ENCODE measurements around the gene CAPN2.

DNA sequence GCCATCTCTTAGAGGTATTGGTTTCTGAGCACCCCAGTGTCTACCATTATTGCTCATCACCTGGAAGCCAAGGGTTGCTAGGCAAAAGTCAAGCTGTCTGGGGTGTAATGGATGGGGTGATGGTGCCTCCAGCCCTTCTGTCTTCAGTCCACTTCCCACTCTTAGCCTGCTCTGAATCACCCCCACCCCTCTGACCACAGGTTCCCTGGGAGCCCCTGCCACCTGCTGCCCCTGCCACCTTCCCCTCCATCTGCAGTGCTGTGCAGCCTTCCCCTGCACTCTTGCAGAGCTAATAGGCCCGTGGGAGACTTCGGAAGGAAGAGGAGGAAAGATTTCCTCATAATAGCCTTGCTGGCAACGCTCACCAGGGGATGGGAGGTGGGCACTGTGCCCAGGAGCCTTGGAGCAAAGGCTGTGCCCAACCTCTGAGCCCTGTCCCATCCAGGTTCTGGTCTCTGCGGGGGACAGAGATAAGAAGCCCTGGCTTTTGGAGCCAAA is 35.5 kb downstream of the CAPN2 start:
- TF ChIP-seq POLR2A (IDR thresholded peaks at IDR 0.05; ENCODE audit: low read length), result no peak
- no peak for TF ChIP-seq GATA1 (IDR thresholded peaks at IDR 0.05; ENCODE audit: low read depth, low read length)
